GM12801 (cell line): Measurements from ENCODE around the gene GTPBP10.

ENCODE experiments used
- CTCF ChIP-seq: IDR thresholded peaks from one replicate; pipeline ENCODE4 v1.5.1; 2011; ENCODE audit warnings: control low read depth; ENCODE audit not compliant: insufficient read length; ENCODE audit errors: extremely low read depth

Gene GTPBP10, protein sequence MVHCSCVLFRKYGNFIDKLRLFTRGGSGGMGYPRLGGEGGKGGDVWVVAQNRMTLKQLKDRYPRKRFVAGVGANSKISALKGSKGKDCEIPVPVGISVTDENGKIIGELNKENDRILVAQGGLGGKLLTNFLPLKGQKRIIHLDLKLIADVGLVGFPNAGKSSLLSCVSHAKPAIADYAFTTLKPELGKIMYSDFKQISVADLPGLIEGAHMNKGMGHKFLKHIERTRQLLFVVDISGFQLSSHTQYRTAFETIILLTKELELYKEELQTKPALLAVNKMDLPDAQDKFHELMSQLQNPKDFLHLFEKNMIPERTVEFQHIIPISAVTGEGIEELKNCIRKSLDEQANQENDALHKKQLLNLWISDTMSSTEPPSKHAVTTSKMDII

DNA sequence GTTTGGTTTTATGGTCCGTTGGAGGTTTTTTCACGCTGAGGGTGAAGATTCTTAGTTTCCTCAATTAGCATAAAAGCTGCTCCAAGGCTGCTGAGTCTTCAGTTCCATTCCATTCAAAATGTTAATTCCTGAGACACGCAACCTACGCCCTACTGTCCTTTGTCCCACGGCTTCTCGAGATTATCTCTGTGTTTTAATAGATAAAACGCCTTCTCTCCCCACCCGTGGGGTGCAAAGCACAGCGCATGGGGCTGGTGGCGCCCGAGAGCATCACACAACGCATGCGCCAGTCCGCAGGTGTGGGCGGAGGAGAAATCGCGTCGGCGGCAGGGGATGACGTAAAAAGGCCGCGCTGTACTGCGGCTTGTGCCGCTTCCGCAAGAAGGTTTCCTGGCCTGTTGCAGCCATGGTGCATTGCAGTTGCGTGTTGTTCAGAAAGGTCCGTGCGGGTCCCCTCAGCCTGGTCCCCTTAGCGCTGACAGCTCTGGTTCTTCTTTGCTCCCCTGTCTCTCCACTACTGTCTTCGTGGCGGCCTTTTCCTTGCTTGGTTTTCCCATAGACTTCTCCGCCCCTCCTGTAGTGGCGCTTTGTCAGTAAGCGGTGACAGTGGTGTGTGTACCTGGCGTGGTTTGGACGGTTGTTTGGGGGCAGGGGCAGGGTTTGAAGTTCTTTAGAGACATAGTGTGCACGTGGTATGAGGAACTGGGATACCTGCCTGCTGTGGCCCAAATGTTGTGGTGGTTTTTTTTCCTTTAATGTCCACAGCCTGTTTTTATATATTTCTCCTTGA, at the start of gene GTPBP10:
Gene GTPBP10 (plus strand): TSS at position 381 of the 790 bp plus-strand sequence. CDS start 26 bp downstream, at position 407.
- TF ChIP-seq CTCF: no peak

GRCh38 chr7:90298145-90299038, 48.1 kb upstream of the GTPBP10 start:
- peak; percentile 30 for TF ChIP-seq CTCF

GRCh38 chr7:90303241-90303640, 43.3 kb upstream of the GTPBP10 start:
- no peak for TF ChIP-seq CTCF

DNA sequence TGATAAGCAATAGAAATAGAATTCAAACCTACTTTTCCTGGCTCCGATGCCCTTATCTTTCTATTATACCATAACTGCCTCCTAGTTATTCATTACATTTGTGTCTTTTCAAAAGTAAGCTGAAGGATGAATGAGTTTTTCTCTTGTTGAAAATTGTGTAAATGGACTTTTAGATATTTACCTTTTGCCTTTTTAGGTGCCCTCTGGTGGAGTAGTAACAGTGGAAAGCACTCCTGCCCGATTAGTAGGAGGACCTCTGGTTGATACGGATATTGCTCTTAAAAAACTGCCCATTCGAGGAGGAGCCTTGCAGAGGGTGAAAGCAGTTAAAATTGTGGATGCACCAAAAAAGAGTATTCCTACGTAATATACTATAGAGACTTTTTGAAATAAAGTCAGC, 36.6 kb upstream of the GTPBP10 start:
- TF ChIP-seq CTCF: no peak

DNA sequence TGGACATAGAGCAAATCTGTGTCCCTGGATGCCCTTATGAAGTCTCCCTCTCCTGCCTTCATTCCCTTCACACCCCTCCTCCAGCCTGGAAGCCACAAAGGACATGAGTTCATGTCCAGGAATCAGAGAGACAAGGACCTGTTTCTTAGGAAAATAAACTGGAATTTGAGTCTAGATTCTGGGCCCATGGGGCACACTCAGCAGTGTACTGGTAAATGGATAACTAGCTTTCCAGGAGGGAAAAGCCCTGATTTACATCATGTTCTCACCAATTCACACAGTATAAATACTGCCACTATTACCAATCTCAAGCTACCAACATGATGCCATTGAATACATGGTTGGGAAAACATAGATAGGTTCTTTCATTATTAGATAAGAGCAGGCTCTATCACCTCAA, 35.3 kb upstream of the GTPBP10 start:
- TF ChIP-seq CTCF: no peak

- TF ChIP-seq CTCF: no peak
These were observed 33.8 kb upstream of the GTPBP10 start for GRCh38 chr7:90312745-90313144.

- no peak for TF ChIP-seq CTCF
These were observed 32.6 kb upstream of the GTPBP10 start for GRCh38 chr7:90313907-90314306.
